Esophagus muscularis mucosa (tissue), 4 donors: ENCODE results near the gene PTOV1. TPM values are rescaled to one million over a fixed set of nuclear protein-coding genes. Genes with fewer than 3 reads are reported as not detected.

ENCODE experiments used
- DNase-seq: peaks from one replicate; pipeline ENCODE4 v3.0.0-alpha.2; 2017; ENCODE audit errors: extremely low spot score
- H3K27ac ChIP-seq, 4 donors: fragments of 200-600 bp; sonication (generic); replicated peaks in 1 of 4; 1 replicate in 3 of 4; 2 replicates in 1 of 4; pipeline ENCODE4 v1.5.1; 2016 to 2019; ENCODE audit warnings: mild to moderate bottlenecking in 1 of 4
- H3K27me3 ChIP-seq, 4 donors: fragments of 200-600 bp; sonication (generic); one replicate each; pipeline versions ENCODE4 v1.5.1 to v1.6.0; 2016 to 2019
- H3K36me3 ChIP-seq, 4 donors: fragments of 200-600 bp; sonication (generic); one replicate each; pipeline ENCODE4 v1.5.1; 2016 to 2019
- H3K4me1 ChIP-seq, 4 donors: fragments of 200-600 bp; sonication (generic); one replicate each; pipeline ENCODE4 v1.5.1; 2016 to 2019
- H3K4me3 ChIP-seq, 4 donors: fragments of 200-600 bp; sonication (generic); 1 replicate in 2 of 4; 2 replicates in 2 of 4; pipeline ENCODE4 v1.5.1; 2016 to 2019; ENCODE audit warnings: mild to moderate bottlenecking in 4 of 4, moderate library complexity in 1 of 4
- H3K9me3 ChIP-seq, 4 donors: fragments of 200-600 bp; sonication (generic); 1 replicate in 3 of 4; 2 replicates in 1 of 4; pipeline ENCODE4 v1.5.1; 2016 to 2019
- CTCF ChIP-seq, 3 experiments: fragments of 200-600 bp in 2 of 3; fragments of 450-650 bp in 1 of 3; sonication (generic) in 2 of 3; IDR thresholded peaks; one replicate each; pipeline ENCODE4 v1.5.1; 2017 to 2019; ENCODE audit warnings: antibody characterized with exemption in 3 of 3, mild to moderate bottlenecking in 2 of 3, moderate library complexity in 1 of 3
- EP300 ChIP-seq: sonication (generic); formaldehyde crosslinking; IDR thresholded peaks from one replicate; pipeline ENCODE4 v1.6.1; 2017; ENCODE audit warnings: antibody characterized with exemption
- POLR2A ChIP-seq: fragments of 450-650 bp; IDR thresholded peaks from one replicate; pipeline ENCODE4 v1.6.1; 2017; ENCODE audit warnings: antibody characterized with exemption, moderate library complexity, mild to moderate bottlenecking, low read depth
- POLR2AphosphoS5 ChIP-seq, 2 donors: sonication (generic); formaldehyde crosslinking; IDR thresholded peaks; one replicate each; pipeline ENCODE4 v1.6.1; 2017; ENCODE audit warnings: antibody characterized with exemption in 2 of 2
- WGBS: methylation state at CpG from one replicate; pipeline ENCODE4 v1.1.5; 2018; 5-methylcytosine and 5-hydroxymethylcytosine counted together
- intact Hi-C: fragments of 100-400 bp; cut with DNase I; formaldehyde crosslinking; loops from one replicate; pipeline ENCODE4 v1.15.1; 2023
- total RNA-seq, 4 donors: library from RNA; depleted of rRNA; stranded (reverse); fragments of >200 nt; gene quantifications; one replicate each; pipeline versions ENCODE4 v1.1.0 to v1.2.1, GENCODE V29; 2016

Gene PTOV1
- total RNA-seq, 4 donors from 2014 or later = 60.5 to 102 (median 84.4) TPM

DNA sequence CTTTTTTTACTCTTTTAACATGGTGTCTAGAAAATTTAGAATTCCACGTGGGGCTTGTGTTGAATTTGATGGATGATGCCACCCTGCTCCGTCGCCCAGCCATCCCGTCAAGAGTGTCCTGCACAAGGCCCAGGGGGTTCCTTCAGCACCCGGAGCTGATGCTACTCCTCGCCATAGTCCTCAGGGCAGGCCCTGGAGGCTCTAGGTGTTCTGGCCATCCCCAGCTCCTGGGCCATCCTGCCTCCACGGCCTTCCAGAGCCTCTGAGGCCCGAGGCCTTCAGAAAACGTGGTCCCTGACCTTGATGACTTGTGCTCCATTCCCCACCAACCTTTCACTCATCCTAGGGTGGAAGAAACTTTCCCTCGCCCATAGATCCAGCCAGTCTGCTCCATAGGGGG is 22.9 kb downstream of the PTOV1 start:
- Histone ChIP-seq H3K27ac (no peak overlapping the region), H3K27me3 (no peaks in the 10 kb centered on the region), H3K36me3 (peaks cover 0 to 39% (median 26%) of the 10 kb centered on the region in 4 donors), H3K9me3 (no peaks in the 10 kb centered on the region), H3K4me3 (no peak overlapping the region), H3K4me1 (peaks cover 31 to 67% (median 47%) of the 10 kb centered on the region in 4 donors)
- WGBS = 88% methylated on average over 10 of the region's 10 CpGs
- intact Hi-C loops = no loop called here
- no peak for DNase-seq
- TF ChIP-seq EP300 = no peak
- no peak for TF ChIP-seq POLR2A
- TF ChIP-seq CTCF (IDR thresholded peaks at IDR 0.05) = no peak
- no peak for TF ChIP-seq POLR2AphosphoS5 (IDR thresholded peaks at IDR 0.05)

DNA sequence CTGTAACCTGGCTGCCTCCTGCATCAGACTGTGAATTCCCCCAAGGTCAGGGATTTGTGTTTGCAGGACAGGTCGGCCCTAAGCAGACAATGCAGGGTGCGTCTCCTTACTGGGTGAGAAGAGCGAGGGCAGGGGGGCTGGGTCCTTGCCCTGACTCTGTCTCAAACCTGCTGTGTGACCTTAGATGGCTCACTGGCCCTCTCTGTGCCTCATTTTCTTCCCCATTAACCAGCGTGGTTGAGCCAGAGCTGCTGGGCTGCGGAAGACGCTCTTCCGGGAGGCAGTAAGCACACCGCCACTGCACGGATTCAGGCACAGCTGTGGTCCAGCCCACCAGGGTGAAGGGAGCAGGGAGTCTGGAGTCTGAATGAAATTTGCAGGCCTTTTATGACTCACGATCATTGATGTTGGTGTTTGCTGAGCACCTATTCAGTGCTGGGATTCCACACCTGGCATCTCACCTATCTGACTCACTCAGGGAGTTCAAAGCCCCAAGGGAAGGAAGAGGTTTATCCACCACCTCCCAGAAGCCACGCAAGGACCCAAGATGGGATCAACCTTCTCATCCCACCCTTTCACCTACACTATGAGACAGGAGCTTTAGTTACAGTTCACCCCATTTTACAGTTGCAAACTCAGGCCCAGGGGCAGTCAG is 23.7 kb downstream of the PTOV1 start:
- H3K27me3 ChIP-seq = no peaks in the 10 kb centered on the region
- 87% methylated on average over 11 of the region's 11 CpGs for WGBS
- H3K27ac ChIP-seq = peak overlapping the region in 2 of 4 donors; percentile 99
- H3K4me3 ChIP-seq = no peak overlapping the region
- no peak for TF ChIP-seq POLR2A
- TF ChIP-seq EP300 = no peak
- TF ChIP-seq POLR2AphosphoS5 (IDR thresholded peaks at IDR 0.05) = no peak
- no peak for TF ChIP-seq CTCF (IDR thresholded peaks at IDR 0.05)
- peaks cover 33 to 70% (median 51%) of the 10 kb centered on the region in 4 donors for H3K4me1 ChIP-seq
- H3K36me3 ChIP-seq = peaks cover 0 to 47% (median 34%) of the 10 kb centered on the region in 4 donors
- H3K9me3 ChIP-seq = no peaks in the 10 kb centered on the region
- no peak for DNase-seq
- intact Hi-C loops = loop anchor here (5.0 kb wide), 1 partner anchor 62 kb away; the partner anchor contains the start of gene FUZ

DNA sequence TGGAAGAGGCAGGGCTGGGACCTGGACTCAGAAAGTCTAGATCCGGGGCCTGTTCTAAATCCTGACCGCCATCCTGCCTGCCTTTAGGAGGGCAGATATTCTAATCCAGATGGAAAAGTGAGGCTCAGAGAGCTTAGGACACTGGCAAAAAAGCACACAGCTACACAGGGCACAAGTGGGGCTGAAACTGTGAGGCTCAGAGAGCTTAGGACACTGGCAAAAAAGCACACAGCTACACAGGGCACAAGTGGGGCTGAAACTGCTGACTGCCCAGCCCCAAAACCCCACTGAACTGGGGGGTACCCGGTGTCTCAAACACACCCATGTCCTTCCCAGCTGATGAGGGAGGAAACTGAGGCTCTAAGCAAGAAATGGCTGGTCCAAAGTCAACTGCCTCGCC is 24.2 kb downstream of the PTOV1 start:
- Histone ChIP-seq H3K36me3 (peaks cover 3 to 52% (median 39%) of the 10 kb centered on the region in 4 donors), H3K9me3 (no peaks in the 10 kb centered on the region), H3K4me1 (peaks cover 29 to 65% (median 46%) of the 10 kb centered on the region in 4 donors), H3K27ac (peak overlapping the region; percentile 97 to 100 (median 99)), H3K4me3 (peak overlapping the region; percentile 83 to 99 (median 98)), H3K27me3 (no peaks in the 10 kb centered on the region)
- TF ChIP-seq POLR2A = no peak
- TF ChIP-seq CTCF (IDR thresholded peaks at IDR 0.05) = no peak
- TF ChIP-seq POLR2AphosphoS5 (IDR thresholded peaks at IDR 0.05) = no peak
- no peak for TF ChIP-seq EP300
- intact Hi-C loops = loop anchor here (5.0 kb wide), 1 partner anchor 63 kb away; the partner anchor contains the start of gene FUZ
- WGBS = 90% methylated on average over 3 of the region's 4 CpGs
- DNase-seq = no peak

GRCh38 chr19:49875857-49876421 is 25.0 kb downstream of the PTOV1 start:
- intact Hi-C loops = loop anchor here (5.0 kb wide), 1 partner anchor 64 kb away; the partner anchor contains the start of gene FUZ
- peaks cover 10 to 54% (median 46%) of the 10 kb centered on the region in 4 donors for H3K36me3 ChIP-seq

More at GRCh38 chr19:49875857-49876421, 25.0 kb downstream of the PTOV1 start:
- no peaks in the 10 kb centered on the region for H3K9me3 ChIP-seq
- 2% methylated on average over 10 of the region's 28 CpGs for WGBS
- peak overlapping the region; percentile 97 to 100 (median 99) for H3K27ac ChIP-seq
- no peak for DNase-seq
- H3K4me1 ChIP-seq = peaks cover 27 to 57% (median 42%) of the 10 kb centered on the region in 4 donors
- TF ChIP-seq CTCF (IDR thresholded peaks at IDR 0.05) (no peak), POLR2A (no peak), POLR2AphosphoS5 (IDR thresholded peaks at IDR 0.05) (no peak), EP300 (no peak)
- peak overlapping the region; percentile 83 to 99 (median 98) for H3K4me3 ChIP-seq
- no peaks in the 10 kb centered on the region for H3K27me3 ChIP-seq
